ENCODE data around the gene PANK4.

DNA sequence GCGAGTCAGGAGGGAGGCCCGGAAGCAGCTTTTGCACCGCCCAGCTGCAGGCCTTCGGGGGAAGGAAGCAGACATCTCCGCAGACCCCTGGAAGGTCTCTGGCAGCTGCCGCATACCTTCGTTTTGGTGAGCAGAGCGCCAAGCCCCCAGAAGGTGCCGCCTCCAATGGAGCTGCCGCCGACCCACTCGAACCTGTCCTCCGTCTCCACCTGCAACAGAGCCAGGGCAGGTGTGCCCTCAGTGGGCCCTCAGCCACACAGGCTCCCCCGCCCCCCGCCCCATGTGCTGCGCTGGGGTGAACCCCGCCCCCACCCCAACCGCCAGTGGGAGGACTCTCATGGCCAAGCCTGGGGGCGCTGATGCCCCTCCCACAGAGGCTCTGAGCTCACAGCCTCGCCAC, 6.2 kb downstream of the PANK4 start:
- no peak for TF ChIP-seq RXRA (IDR thresholded peaks at IDR 0.05)
- TF ChIP-seq, protein P1, sequence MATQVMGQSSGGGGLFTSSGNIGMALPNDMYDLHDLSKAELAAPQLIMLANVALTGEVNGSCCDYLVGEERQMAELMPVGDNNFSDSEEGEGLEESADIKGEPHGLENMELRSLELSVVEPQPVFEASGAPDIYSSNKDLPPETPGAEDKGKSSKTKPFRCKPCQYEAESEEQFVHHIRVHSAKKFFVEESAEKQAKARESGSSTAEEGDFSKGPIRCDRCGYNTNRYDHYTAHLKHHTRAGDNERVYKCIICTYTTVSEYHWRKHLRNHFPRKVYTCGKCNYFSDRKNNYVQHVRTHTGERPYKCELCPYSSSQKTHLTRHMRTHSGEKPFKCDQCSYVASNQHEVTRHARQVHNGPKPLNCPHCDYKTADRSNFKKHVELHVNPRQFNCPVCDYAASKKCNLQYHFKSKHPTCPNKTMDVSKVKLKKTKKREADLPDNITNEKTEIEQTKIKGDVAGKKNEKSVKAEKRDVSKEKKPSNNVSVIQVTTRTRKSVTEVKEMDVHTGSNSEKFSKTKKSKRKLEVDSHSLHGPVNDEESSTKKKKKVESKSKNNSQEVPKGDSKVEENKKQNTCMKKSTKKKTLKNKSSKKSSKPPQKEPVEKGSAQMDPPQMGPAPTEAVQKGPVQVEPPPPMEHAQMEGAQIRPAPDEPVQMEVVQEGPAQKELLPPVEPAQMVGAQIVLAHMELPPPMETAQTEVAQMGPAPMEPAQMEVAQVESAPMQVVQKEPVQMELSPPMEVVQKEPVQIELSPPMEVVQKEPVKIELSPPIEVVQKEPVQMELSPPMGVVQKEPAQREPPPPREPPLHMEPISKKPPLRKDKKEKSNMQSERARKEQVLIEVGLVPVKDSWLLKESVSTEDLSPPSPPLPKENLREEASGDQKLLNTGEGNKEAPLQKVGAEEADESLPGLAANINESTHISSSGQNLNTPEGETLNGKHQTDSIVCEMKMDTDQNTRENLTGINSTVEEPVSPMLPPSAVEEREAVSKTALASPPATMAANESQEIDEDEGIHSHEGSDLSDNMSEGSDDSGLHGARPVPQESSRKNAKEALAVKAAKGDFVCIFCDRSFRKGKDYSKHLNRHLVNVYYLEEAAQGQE (IDR thresholded peaks at IDR 0.05) = no peak
- TF ChIP-seq, protein P2, sequence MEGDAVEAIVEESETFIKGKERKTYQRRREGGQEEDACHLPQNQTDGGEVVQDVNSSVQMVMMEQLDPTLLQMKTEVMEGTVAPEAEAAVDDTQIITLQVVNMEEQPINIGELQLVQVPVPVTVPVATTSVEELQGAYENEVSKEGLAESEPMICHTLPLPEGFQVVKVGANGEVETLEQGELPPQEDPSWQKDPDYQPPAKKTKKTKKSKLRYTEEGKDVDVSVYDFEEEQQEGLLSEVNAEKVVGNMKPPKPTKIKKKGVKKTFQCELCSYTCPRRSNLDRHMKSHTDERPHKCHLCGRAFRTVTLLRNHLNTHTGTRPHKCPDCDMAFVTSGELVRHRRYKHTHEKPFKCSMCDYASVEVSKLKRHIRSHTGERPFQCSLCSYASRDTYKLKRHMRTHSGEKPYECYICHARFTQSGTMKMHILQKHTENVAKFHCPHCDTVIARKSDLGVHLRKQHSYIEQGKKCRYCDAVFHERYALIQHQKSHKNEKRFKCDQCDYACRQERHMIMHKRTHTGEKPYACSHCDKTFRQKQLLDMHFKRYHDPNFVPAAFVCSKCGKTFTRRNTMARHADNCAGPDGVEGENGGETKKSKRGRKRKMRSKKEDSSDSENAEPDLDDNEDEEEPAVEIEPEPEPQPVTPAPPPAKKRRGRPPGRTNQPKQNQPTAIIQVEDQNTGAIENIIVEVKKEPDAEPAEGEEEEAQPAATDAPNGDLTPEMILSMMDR (IDR thresholded peaks at IDR 0.05; ENCODE audit: low read depth, low read length, missing input control) = no peak
- TF ChIP-seq, protein P3, sequence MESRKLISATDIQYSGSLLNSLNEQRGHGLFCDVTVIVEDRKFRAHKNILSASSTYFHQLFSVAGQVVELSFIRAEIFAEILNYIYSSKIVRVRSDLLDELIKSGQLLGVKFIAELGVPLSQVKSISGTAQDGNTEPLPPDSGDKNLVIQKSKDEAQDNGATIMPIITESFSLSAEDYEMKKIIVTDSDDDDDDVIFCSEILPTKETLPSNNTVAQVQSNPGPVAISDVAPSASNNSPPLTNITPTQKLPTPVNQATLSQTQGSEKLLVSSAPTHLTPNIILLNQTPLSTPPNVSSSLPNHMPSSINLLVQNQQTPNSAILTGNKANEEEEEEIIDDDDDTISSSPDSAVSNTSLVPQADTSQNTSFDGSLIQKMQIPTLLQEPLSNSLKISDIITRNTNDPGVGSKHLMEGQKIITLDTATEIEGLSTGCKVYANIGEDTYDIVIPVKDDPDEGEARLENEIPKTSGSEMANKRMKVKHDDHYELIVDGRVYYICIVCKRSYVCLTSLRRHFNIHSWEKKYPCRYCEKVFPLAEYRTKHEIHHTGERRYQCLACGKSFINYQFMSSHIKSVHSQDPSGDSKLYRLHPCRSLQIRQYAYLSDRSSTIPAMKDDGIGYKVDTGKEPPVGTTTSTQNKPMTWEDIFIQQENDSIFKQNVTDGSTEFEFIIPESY (IDR thresholded peaks at IDR 0.05) = no peak
- TF ChIP-seq, protein P4, sequence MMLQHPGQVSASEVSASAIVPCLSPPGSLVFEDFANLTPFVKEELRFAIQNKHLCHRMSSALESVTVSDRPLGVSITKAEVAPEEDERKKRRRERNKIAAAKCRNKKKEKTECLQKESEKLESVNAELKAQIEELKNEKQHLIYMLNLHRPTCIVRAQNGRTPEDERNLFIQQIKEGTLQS (IDR thresholded peaks at IDR 0.05) = no peak
- TF ChIP-seq, protein P5, sequence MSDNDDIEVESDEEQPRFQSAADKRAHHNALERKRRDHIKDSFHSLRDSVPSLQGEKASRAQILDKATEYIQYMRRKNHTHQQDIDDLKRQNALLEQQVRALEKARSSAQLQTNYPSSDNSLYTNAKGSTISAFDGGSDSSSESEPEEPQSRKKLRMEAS (IDR thresholded peaks at IDR 0.05) = no peak
- no peak for TF ChIP-seq GABPA (IDR thresholded peaks at IDR 0.05 in 1 of 2, conservative IDR thresholded peaks at IDR 0.05 in 1 of 2)

All from liver (tissue), 3 donors.